CD4-positive, alpha-beta T cell (primary cell): Measurements from ENCODE around the gene PLXNA1. TPM values are rescaled to one million over a fixed set of nuclear protein-coding genes. Genes with fewer than 3 reads are reported as not detected.

Experiments
- ATAC-seq: fragments of 200-7000 bp; cut with Tn5 transposase; one replicate; pipeline ENCODE4 v1.10.0; 2022; ENCODE audit warnings: mild to moderate bottlenecking; ENCODE audit not compliant: poor library complexity
- CTCF ChIA-PET: fragments of 350-600 bp; sonication (Branson Sonifier 250); formaldehyde crosslinking; loops from one replicate; lab custom pipeline; 2021; ENCODE audit warnings: antibody characterized with exemption, inconsistent platforms; lab: Charles Lee
- POLR2A ChIA-PET: fragments of 350-600 bp; sonication (Branson Sonifier 250); formaldehyde crosslinking; loops from one replicate; lab custom pipeline; 2021; ENCODE audit warnings: antibody characterized with exemption, inconsistent platforms; lab: Charles Lee
- DNase-seq, 14 experiments: peaks; one replicate each; pipeline ENCODE4 v3.0.0-alpha.2; 2013 to 2020; ENCODE audit warnings: mixed read lengths in 2 of 14
- H3K27ac ChIP-seq, 2 donors: one replicate each; pipeline versions ENCODE4 v1.5.1 to v1.7.0; 2013; ENCODE audit warnings: low read length in 2 of 2, low read depth in 1 of 2, mild to moderate bottlenecking in 1 of 2
- H3K27me3 ChIP-seq, 2 experiments: 1 replicate in 1 of 2; 2 replicates in 1 of 2; pipeline versions ENCODE4 v1.6.1 to v1.7.0; 2013; ENCODE audit warnings: low read length in 2 of 2, control low read depth in 1 of 2, mild to moderate bottlenecking in 1 of 2, moderate library complexity in 1 of 2; ENCODE audit not compliant: insufficient read depth in 2 of 2, control insufficient read depth in 1 of 2
- H3K36me3 ChIP-seq: one replicate; pipeline ENCODE4 v1.6.1; 2013; ENCODE audit warnings: low read length, control low read depth; ENCODE audit not compliant: insufficient read depth
- H3K4me1 ChIP-seq: one replicate; pipeline ENCODE4 v1.6.1; 2013; ENCODE audit warnings: low read length, control low read depth; ENCODE audit not compliant: insufficient read depth
- H3K4me3 ChIP-seq: one replicate; pipeline ENCODE4 v1.5.1; 2013; ENCODE audit warnings: mild to moderate bottlenecking, low read length, moderate library complexity
- H3K9me3 ChIP-seq, 2 experiments: 1 replicate in 1 of 2; 2 replicates in 1 of 2; pipeline versions ENCODE4 v1.6.1 to v1.7.0; 2013; ENCODE audit warnings: low read length in 2 of 2, mild to moderate bottlenecking in 2 of 2, control low read depth in 1 of 2, moderate library complexity in 1 of 2; ENCODE audit not compliant: control insufficient read depth in 1 of 2, insufficient read depth in 1 of 2
- H3K27ac Mint-ChIP-seq: one replicate; pipeline ENCODE4 v1.8.0; 2020; ENCODE audit warnings: mixed read lengths
- H3K27me3 Mint-ChIP-seq: one replicate; pipeline ENCODE4 v1.8.0; 2021; ENCODE audit warnings: mixed read lengths
- H3K36me3 Mint-ChIP-seq: one replicate; pipeline ENCODE4 v1.8.0; 2021; ENCODE audit warnings: low read depth, mixed read lengths
- H3K4me1 Mint-ChIP-seq: one replicate; pipeline ENCODE4 v1.8.0; 2021; ENCODE audit warnings: low read depth, mixed read lengths
- H3K4me3 Mint-ChIP-seq: one replicate; pipeline ENCODE4 v1.8.0; 2020; ENCODE audit warnings: mild to moderate bottlenecking, mixed read lengths
- H3K9me3 Mint-ChIP-seq: one replicate; pipeline ENCODE4 v1.8.0; 2020; ENCODE audit warnings: mixed read lengths
- intact Hi-C, 2 experiments: fragments of 100-400 bp; cut with DNase I in 1 of 2; cut with micrococcal nuclease in 1 of 2; formaldehyde crosslinking; loops; one replicate each; pipeline versions ENCODE4 v1.15.1 to v1.9.0; 2023 to 2025; cut with DNase I, micrococcal nuclease
- total RNA-seq, 174 experiments: library from RNA in 2 of 174; stranded (reverse) in 2 of 174; gene quantifications; one replicate each; pipeline ENCODE4 v1.2.3 and lab custom pipeline; 2021 to 2026
- TF ChIP-seq, protein P1 (sequence below): fragments of 200-600 bp; IDR thresholded peaks from one replicate; pipeline ENCODE4 v1.8.0; 2022; ENCODE audit warnings: antibody characterized with exemption, mild to moderate bottlenecking

The PLXNA1 gene
- total RNA-seq, 2 experiments from 2014 or later: 9.8 to 10.6 TPM

DNA sequence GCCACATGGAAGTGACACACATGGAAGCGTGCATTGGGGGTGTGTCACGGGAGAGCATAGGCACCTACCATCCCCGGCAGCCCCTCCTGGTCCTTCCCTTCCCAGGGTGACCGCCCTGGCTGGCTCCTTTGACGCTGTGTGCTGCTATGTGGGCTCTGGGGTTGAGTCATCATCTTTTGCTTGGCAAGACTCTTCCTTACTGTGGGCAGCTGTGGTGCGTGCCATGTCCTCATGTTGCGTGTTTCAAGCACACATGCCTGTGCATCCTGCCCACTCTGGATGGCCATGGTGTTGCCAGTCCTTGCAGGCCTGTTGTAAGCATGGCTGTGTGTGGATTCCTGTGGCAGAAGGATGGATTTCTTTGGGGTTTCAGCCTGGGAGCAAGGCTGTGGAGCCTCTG, 14.0 kb downstream of the PLXNA1 start:
- no peak for ATAC-seq
- POLR2A ChIA-PET: no interaction called here
- Mint-ChIP-seq H3K27me3 (no peaks in the 10 kb centered on the region), H3K36me3 (no peaks in the 10 kb centered on the region), H3K4me3 (no peak overlapping the region), H3K9me3 (no peaks in the 10 kb centered on the region), H3K27ac (no peak overlapping the region), H3K4me1 (no peaks in the 10 kb centered on the region)
- Histone ChIP-seq H3K27ac (no peak overlapping the region), H3K9me3 (no peaks in the 10 kb centered on the region), H3K4me1 (no peaks in the 10 kb centered on the region), H3K27me3 (no peaks in the 10 kb centered on the region), H3K4me3 (no peak overlapping the region), H3K36me3 (no peaks in the 10 kb centered on the region)
- CTCF ChIA-PET: no interaction called here
- no peak for DNase-seq
- TF ChIP-seq, protein P1, sequence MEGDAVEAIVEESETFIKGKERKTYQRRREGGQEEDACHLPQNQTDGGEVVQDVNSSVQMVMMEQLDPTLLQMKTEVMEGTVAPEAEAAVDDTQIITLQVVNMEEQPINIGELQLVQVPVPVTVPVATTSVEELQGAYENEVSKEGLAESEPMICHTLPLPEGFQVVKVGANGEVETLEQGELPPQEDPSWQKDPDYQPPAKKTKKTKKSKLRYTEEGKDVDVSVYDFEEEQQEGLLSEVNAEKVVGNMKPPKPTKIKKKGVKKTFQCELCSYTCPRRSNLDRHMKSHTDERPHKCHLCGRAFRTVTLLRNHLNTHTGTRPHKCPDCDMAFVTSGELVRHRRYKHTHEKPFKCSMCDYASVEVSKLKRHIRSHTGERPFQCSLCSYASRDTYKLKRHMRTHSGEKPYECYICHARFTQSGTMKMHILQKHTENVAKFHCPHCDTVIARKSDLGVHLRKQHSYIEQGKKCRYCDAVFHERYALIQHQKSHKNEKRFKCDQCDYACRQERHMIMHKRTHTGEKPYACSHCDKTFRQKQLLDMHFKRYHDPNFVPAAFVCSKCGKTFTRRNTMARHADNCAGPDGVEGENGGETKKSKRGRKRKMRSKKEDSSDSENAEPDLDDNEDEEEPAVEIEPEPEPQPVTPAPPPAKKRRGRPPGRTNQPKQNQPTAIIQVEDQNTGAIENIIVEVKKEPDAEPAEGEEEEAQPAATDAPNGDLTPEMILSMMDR: no peak
- intact Hi-C loops: no loop called here

DNA sequence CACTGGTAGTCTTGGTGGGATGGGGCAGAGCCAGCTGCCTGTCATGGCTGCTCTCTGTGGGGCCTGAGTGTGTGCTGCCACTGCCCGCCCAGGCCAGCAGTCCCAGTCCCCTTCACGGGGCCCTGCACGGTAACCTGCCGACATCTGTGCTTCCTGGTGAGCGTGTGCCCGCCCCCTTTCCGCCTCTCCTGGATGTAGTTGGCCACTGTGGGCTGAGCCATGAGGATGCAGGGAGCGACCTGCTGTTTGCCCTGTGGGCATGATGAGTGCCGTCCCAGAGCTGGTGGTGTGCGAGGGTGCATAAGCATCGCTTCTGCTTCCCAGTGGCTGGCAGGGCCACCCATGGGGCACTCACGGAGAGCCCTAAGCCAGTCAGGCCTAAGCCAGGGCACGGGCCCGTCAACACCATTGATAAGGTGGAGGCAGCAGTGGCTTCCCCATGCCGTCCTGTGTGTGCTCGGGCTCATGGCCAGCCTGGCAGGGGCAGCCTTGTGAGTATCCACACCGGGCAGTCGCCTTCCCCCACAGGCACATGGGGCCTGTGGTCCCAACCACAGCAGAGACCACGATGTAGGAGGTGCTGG, 14.6 kb downstream of the PLXNA1 start:
- Mint-ChIP-seq H3K27ac (no peak overlapping the region), H3K4me3 (no peak overlapping the region), H3K4me1 (no peaks in the 10 kb centered on the region), H3K27me3 (no peaks in the 10 kb centered on the region), H3K36me3 (no peaks in the 10 kb centered on the region), H3K9me3 (no peaks in the 10 kb centered on the region)
- no peak for ATAC-seq
- Histone ChIP-seq H3K36me3 (no peaks in the 10 kb centered on the region), H3K27ac (no peak overlapping the region), H3K9me3 (no peaks in the 10 kb centered on the region), H3K27me3 (no peaks in the 10 kb centered on the region), H3K4me3 (no peak overlapping the region), H3K4me1 (no peaks in the 10 kb centered on the region)
- ChIA-PET CTCF (no interaction called here), POLR2A (no interaction called here)
- DNase-seq: no peak
- TF ChIP-seq, protein P1: no peak
- intact Hi-C loops: no loop called here

DNA sequence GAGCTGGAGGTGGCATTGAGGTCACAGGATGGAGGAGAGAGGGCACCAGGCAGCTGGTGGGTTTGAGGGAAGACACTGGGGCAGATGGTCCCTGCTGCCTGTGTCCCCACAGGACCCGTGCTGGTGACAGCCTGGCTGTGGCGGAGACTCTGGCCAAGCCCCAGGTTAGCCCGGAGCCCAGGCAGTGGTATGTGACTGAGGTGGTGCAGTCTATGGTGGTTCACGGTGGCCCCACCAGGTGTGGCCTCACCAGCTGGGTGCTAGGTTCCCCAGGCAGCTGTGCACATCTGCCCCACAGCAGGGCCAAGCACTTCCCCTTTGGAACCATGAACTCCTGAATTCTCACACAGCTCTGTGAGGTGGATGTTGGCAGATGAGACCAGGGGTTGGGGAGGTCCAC, 15.4 kb downstream of the PLXNA1 start:
- ATAC-seq (no peak), DNase-seq (no peak)
- no peaks in the 10 kb centered on the region for H3K36me3 Mint-ChIP-seq
- no peak overlapping the region for H3K27ac ChIP-seq
- intact Hi-C loops: no loop called here
- no peaks in the 10 kb centered on the region for H3K4me1 ChIP-seq
- no peaks in the 10 kb centered on the region for H3K4me1 Mint-ChIP-seq
- H3K27me3 Mint-ChIP-seq: no peaks in the 10 kb centered on the region
- ChIA-PET POLR2A (no interaction called here), CTCF (no interaction called here)
- TF ChIP-seq, protein P1: no peak
- no peak overlapping the region for H3K4me3 ChIP-seq
- no peaks in the 10 kb centered on the region for H3K36me3 ChIP-seq
- H3K4me3 Mint-ChIP-seq: no peak overlapping the region
- no peaks in the 10 kb centered on the region for H3K9me3 ChIP-seq
- H3K9me3 Mint-ChIP-seq: no peaks in the 10 kb centered on the region
- no peaks in the 10 kb centered on the region for H3K27me3 ChIP-seq
- H3K27ac Mint-ChIP-seq: no peak overlapping the region
